H1 (cell line): ENCODE results near the gene FAM149B1. TPM values are rescaled to one million over a fixed set of nuclear protein-coding genes. Genes with fewer than 3 reads are reported as not detected.

ENCODE experiments used
- CTCF ChIA-PET: fragments of 300-600 bp; sonication (Branson Sonifier 250); formaldehyde crosslinking; loops from one replicate; lab custom pipeline; 2021; ENCODE audit not compliant: partially characterized antibody; lab: Charles Lee
- POLR2A ChIA-PET: fragments of 300-600 bp; sonication (Branson Sonifier 250); formaldehyde crosslinking; loops from one replicate; lab custom pipeline; 2021; ENCODE audit warnings: inconsistent platforms; ENCODE audit not compliant: partially characterized antibody; lab: Charles Lee
- DNase-seq, 2 experiments: peaks; one replicate each; pipeline versions ENCODE4 v3.0.0 to v3.0.0-alpha.2; 2010 to 2022; ENCODE audit warnings: low spot score in 2 of 2, low read depth in 1 of 2, mixed read lengths in 1 of 2
- FAIRE-seq: peaks from 2 replicates; lab custom pipeline; 2011; peaks lifted over from hg19 to GRCh38; lab: Jason Lieb, UNC
- H2AFZ ChIP-seq: 2 replicates; pipeline ENCODE4 v1.8.1; 2012; ENCODE audit warnings: low read length, inconsistent platforms
- H2AK5ac ChIP-seq: 2 replicates; pipeline ENCODE4 v1.6.1; 2013; ENCODE audit warnings: low read depth, low read length
- H2BK120ac ChIP-seq: replicated peaks from 2 replicates; pipeline ENCODE3; 2013; ENCODE audit warnings: low read depth, low read length, inconsistent platforms
- H2BK12ac ChIP-seq: 2 replicates; pipeline ENCODE4 v1.6.1; 2013; ENCODE audit warnings: low read depth, low read length
- H2BK15ac ChIP-seq: 2 replicates; pipeline ENCODE4 v1.6.1; 2013; ENCODE audit warnings: low read length
- H2BK20ac ChIP-seq: 2 replicates; pipeline ENCODE4 v1.6.1; 2013; ENCODE audit warnings: low read length
- H2BK5ac ChIP-seq: 2 replicates; pipeline ENCODE4 v1.6.1; 2013; ENCODE audit warnings: low read depth, low read length
- H3K14ac ChIP-seq: 2 replicates; pipeline ENCODE4 v1.6.1; 2013; ENCODE audit warnings: inconsistent platforms; ENCODE audit not compliant: insufficient read length
- H3K18ac ChIP-seq: 2 replicates; pipeline ENCODE4 v1.6.1; 2013; ENCODE audit warnings: low read length; ENCODE audit errors: extremely low read depth
- H3K23ac ChIP-seq: 2 replicates; pipeline ENCODE4 v1.6.1; 2013; ENCODE audit warnings: inconsistent platforms; ENCODE audit not compliant: insufficient read length
- H3K23me2 ChIP-seq: 2 replicates; pipeline ENCODE4 v1.6.1; 2013; ENCODE audit warnings: low read depth, low read length
- H3K27ac ChIP-seq: 2 replicates; pipeline ENCODE4 v1.6.1; 2011; ENCODE audit warnings: low read depth, low read length, inconsistent platforms
- H3K27me3 ChIP-seq, 4 experiments: replicated peaks in 1 of 4; 1 replicate in 1 of 4; 2 replicates in 3 of 4; pipeline versions ENCODE4 v1.6.1 to v1.8.1; 2011 to 2013; ENCODE audit warnings: low read length in 3 of 4, mild to moderate bottlenecking in 3 of 4, inconsistent platforms in 2 of 4, mixed read lengths in 2 of 4, moderate library complexity in 1 of 4; ENCODE audit not compliant: control insufficient read depth in 3 of 4, insufficient read depth in 3 of 4; ENCODE audit errors: extremely low read depth in 1 of 4
- H3K36me3 ChIP-seq, 4 experiments: 2 replicates each; pipeline versions ENCODE4 v1.6.1 to v1.8.1; 2011 to 2013; ENCODE audit warnings: mild to moderate bottlenecking in 4 of 4, low read length in 3 of 4, moderate library complexity in 2 of 4, control low read depth in 1 of 4, inconsistent platforms in 1 of 4; ENCODE audit not compliant: insufficient read depth in 4 of 4, control insufficient read depth in 2 of 4
- H3K4ac ChIP-seq: replicated peaks from 2 replicates; pipeline ENCODE3; 2013; ENCODE audit warnings: low read length, low read depth, mixed read lengths, inconsistent platforms; ENCODE audit not compliant: insufficient read length
- H3K4me1 ChIP-seq, 4 experiments: replicated peaks in 1 of 4; 1 replicate in 1 of 4; 2 replicates in 3 of 4; pipeline versions ENCODE4 v1.6.1 to v1.8.1; 2011 to 2013; ENCODE audit warnings: low read length in 3 of 4, inconsistent platforms in 2 of 4, mixed read lengths in 1 of 4; ENCODE audit not compliant: insufficient read depth in 4 of 4, control insufficient read depth in 3 of 4
- H3K4me2 ChIP-seq, 2 experiments: 2 replicates each; pipeline versions ENCODE4 v1.6.1 to v1.8.1; 2011 to 2013; ENCODE audit warnings: low read depth in 2 of 2, low read length in 2 of 2, control low read depth in 1 of 2, inconsistent platforms in 1 of 2, mild to moderate bottlenecking in 1 of 2; ENCODE audit not compliant: insufficient read depth in 1 of 2
- H3K4me3 ChIP-seq, 4 experiments: fragments of 200-600, 300-600 bp in 1 of 4; sonication (generic), shearing (Covaris generic), sonication (Bioruptor Twin) in 1 of 4; 2 replicates each; pipeline versions ENCODE4 v1.5.1 to v1.8.1; 2011 to 2016; ENCODE audit warnings: low read length in 4 of 4, low read depth in 3 of 4, control low read depth in 2 of 4, inconsistent platforms in 2 of 4, mild to moderate bottlenecking in 2 of 4, mixed read lengths in 1 of 4, moderate library complexity in 1 of 4; ENCODE audit not compliant: insufficient read depth in 2 of 4; ENCODE audit errors: extremely low read depth in 1 of 4
- H3K56ac ChIP-seq: replicated peaks from 2 replicates; pipeline ENCODE3; 2013; ENCODE audit warnings: low read depth, mild to moderate bottlenecking, mixed read lengths, low read length, inconsistent platforms; ENCODE audit not compliant: insufficient read length
- H3K79me1 ChIP-seq: 2 replicates; pipeline ENCODE4 v1.6.1; 2013; ENCODE audit warnings: low read depth, low read length, control low read depth
- H3K79me2 ChIP-seq, 2 experiments: 2 replicates each; pipeline versions ENCODE4 v1.6.1 to v1.8.1; 2012 to 2013; ENCODE audit warnings: low read length in 2 of 2, mild to moderate bottlenecking in 2 of 2, inconsistent platforms in 1 of 2; ENCODE audit not compliant: insufficient read depth in 2 of 2, control insufficient read depth in 1 of 2
- H3K9ac ChIP-seq, 4 experiments: replicated peaks in 1 of 4; 1 replicate in 1 of 4; 2 replicates in 3 of 4; pipeline versions ENCODE4 v1.6.1 to v1.8.1; 2011 to 2013; ENCODE audit warnings: low read depth in 3 of 4, low read length in 3 of 4, control low read depth in 2 of 4, mild to moderate bottlenecking in 2 of 4, moderate library complexity in 2 of 4, inconsistent platforms in 1 of 4; ENCODE audit errors: extremely low read depth in 1 of 4
- H3K9me3 ChIP-seq, 2 experiments: 2 replicates each; pipeline versions ENCODE4 v1.6.1 to v1.8.1; 2012 to 2013; ENCODE audit warnings: mild to moderate bottlenecking in 2 of 2, moderate library complexity in 2 of 2, control low read depth in 1 of 2, inconsistent platforms in 1 of 2, low read depth in 1 of 2, low read length in 1 of 2, mixed read lengths in 1 of 2; ENCODE audit not compliant: insufficient read depth in 2 of 2
- H4K20me1 ChIP-seq, 2 experiments: replicated peaks in 1 of 2; 2 replicates each; pipeline versions ENCODE3 to v1.8.1; 2011 to 2013; ENCODE audit warnings: inconsistent platforms in 2 of 2, low read length in 2 of 2, mild to moderate bottlenecking in 1 of 2; ENCODE audit not compliant: insufficient read depth in 2 of 2, control insufficient read depth in 1 of 2
- H4K5ac ChIP-seq: 2 replicates; pipeline ENCODE4 v1.6.1; 2013; ENCODE audit warnings: low read length, low read depth, mixed read lengths, inconsistent platforms; ENCODE audit not compliant: insufficient read length
- H4K8ac ChIP-seq: 2 replicates; pipeline ENCODE4 v1.8.0; 2013; ENCODE audit warnings: mild to moderate bottlenecking, moderate library complexity, low read length, inconsistent platforms; ENCODE audit not compliant: insufficient read depth; ENCODE audit errors: extremely low read depth
- H4K91ac ChIP-seq: replicated peaks from 2 replicates; pipeline ENCODE3; 2013; ENCODE audit warnings: low read length, mixed read lengths, inconsistent platforms; ENCODE audit not compliant: insufficient read length
- BCL11A ChIP-seq, 2 experiments: IDR thresholded peaks; one replicate each; pipeline ENCODE4 v1.6.1; 2011; ENCODE audit warnings: low read depth in 2 of 2, low read length in 2 of 2, mild to moderate bottlenecking in 2 of 2
- TAF7 ChIP-seq: optimal IDR thresholded peaks from 2 replicates; pipeline ENCODE3; 2011; ENCODE audit warnings: low read depth, mild to moderate bottlenecking, inconsistent platforms, low read length, moderate library complexity, borderline replicate concordance
- WGBS, 2 experiments: shearing (Covaris generic) in 1 of 2; methylation state at CpG; one replicate each; pipeline versions ENCODE4 v1.1.6 to v1.1.7; 2013 to 2015; ENCODE audit warnings: low lambda C conversion rate in 2 of 2, mixed read lengths in 2 of 2, inconsistent platforms in 1 of 2, low coverage in 1 of 2, missing lambda C conversion rate in 1 of 2; ENCODE audit not compliant: insufficient replicate concordance in 2 of 2, insufficient coverage in 1 of 2, insufficient read length in 1 of 2; ENCODE audit errors: extremely low coverage in 1 of 2, missing lambda C conversion rate in 1 of 2; 5-methylcytosine and 5-hydroxymethylcytosine counted together
- long read RNA-seq, 2 experiments: library from RNA in 1 of 2; library from capped mRNA in 1 of 2; stranded (forward); transcript quantifications; one replicate each; pipeline ENCODE4 v2.0.0, GENCODE V29; 2021; ENCODE audit warnings: inconsistent platforms in 1 of 2
- polyA minus RNA-seq, 3 experiments: library from RNA; depleted of rRNA, polyadenylated mRNA; stranded (reverse); fragments of >200 nt; gene quantifications; 1 replicate in 2 of 3; 2 replicates in 1 of 3; pipeline ENCODE4 v1.2.3, GENCODE V29; 2011
- polyA plus RNA-seq, 7 experiments: library from polyadenylated mRNA; depleted of rRNA in 3 of 7; stranded (reverse) in 5 of 7; unstranded in 2 of 7; fragments of >200 nt in 5 of 7; fragments of 200-250 nt in 2 of 7; gene quantifications; 1 replicate in 5 of 7; 2 replicates in 1 of 7; 4 replicates in 1 of 7; pipeline versions ENCODE4 v1.2.1 to v1.2.3, GENCODE V29; 2011 to 2013; ENCODE audit warnings: missing spikeins in 2 of 7, mixed read lengths in 2 of 7
- total RNA-seq: library from RNA; stranded (reverse); fragmentation: NEBNext Ultra II Directional; extraction: Animal tissue kit (Norgen Biotek cat#: 25700); gene quantifications from 2 replicates; pipeline ENCODE4 v1.2.1, GENCODE V29; 2021
- TF ChIP-seq, protein P1 (sequence below): IDR thresholded peaks from 2 replicates; pipeline ENCODE4 v1.6.1; 2011; ENCODE audit warnings: low read length, improper control_type of control experiment
- TF ChIP-seq, protein P2 (sequence below): IDR thresholded peaks from 2 replicates; pipeline ENCODE4 v1.6.1; 2012; ENCODE audit warnings: inconsistent platforms
- TF ChIP-seq, protein P3 (sequence below): IDR thresholded peaks from 2 replicates; pipeline ENCODE4 v1.6.1; 2012; ENCODE audit warnings: inconsistent platforms

Gene FAM149B1
- total RNA-seq (16.8 TPM in 2 replicates), polyA plus RNA-seq (2011; rRNA removed) (20.3 and 21.9 TPM in 2 replicates), polyA minus RNA-seq (2011; rRNA and poly(A)+ RNA removed) (20.9 and 22.8 TPM in 2 replicates)
- polyA plus RNA-seq (2011; cell fraction: cytosol; rRNA removed) = 23.9 TPM
- polyA plus RNA-seq (2011; cell fraction: nucleus; rRNA removed) = 19.2 TPM
- polyA plus RNA-seq (2012, experiment 1 of 2) = 15.6 to 22.4 TPM (median 18.1 TPM) in 4 replicates
- polyA plus RNA-seq (2012, experiment 2 of 2) = 3.6 TPM
- 21.5 TPM for polyA plus RNA-seq (2013, experiment 1 of 2)
- polyA plus RNA-seq (2013, experiment 2 of 2) = 21.9 TPM
- 5.0 TPM for polyA minus RNA-seq (2011; cell fraction: cytosol; rRNA and poly(A)+ RNA removed)
- polyA minus RNA-seq (2011; cell fraction: nucleus; rRNA and poly(A)+ RNA removed) = 15.4 TPM
- long read RNA-seq, experiment 1, partial matches to known transcripts = 4 of 11 reads
- long read RNA-seq, experiment 1, other reads (novel, unspliced or antisense) = 7 of 11 reads
- long read RNA-seq, experiment 2, partial matches to known transcripts = 0 of 2 reads
- long read RNA-seq, experiment 2, other reads (novel, unspliced or antisense) = 2 of 2 reads

DNA sequence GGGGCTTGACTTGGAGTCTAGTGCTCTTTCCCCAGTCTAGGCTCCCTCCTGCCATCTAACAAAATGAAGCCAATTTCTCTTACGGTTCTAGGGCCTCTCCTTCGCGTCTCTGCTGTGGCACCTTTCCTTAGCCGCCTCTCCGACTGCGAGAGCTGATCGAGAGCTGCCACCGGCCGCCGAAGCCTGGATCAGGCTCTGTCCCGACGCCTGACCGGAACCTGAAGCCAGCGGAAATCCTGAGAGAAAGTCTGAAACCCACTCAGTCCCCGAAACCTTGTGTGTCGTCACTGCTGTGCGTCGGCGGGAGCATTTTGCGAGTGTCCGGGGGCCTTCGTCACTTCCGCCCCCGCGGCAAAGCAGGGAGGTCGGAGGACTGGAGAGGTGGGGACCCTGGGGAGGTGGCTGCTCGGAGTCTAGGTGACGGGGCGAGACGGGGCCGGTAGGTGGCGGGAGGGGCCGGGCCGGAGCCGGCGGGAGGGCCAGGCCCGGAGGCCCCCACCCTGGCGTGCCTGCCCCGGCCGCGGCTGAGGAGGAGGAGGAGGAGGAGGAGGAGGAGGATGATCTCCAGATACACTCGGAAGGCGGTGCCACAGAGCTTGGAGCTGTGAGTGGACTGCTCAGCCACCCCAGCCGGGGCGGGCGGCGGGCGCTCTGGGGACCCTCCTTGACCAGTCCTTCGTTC is at the start of gene FAM149B1, which contains the start of gene ECD:
Gene FAM149B1 (plus strand): TSS at position 337 of the 682 bp plus-strand sequence. CDS start 221 bp downstream, at position 558.
Gene ECD (minus strand): TSS at position 226 of the 682 bp plus-strand sequence. CDS start 4,071 bp downstream, outside the sequence.
- H3K14ac ChIP-seq = no peak within 1 kb of the TSS
- ChIA-PET CTCF (interaction anchor here (0.6 to 3.3 kb wide), 4 partner anchors 9 to 40 kb away, joined by 3 to 11 read pairs (median 4); no protein-coding TSS in a partner anchor), POLR2A (interaction anchor here (1.0 to 2.3 kb wide), 7 partner anchors 9 to 79 kb away, joined by 3 to 10 read pairs (median 3); partner anchors contain the start of genes DNAJC9, NUDT13 and P4HA1)
- H4K5ac ChIP-seq = peak within 1 kb of the TSS; percentile 63
- H3K36me3 ChIP-seq = peaks cover 0 to 9% (median 6%) of the 10 kb centered on the region in 4 experiments; a peak in 6 of 8 replicates
- peaks cover 0 to 2% of the 10 kb centered on the region in 2 experiments for H4K20me1 ChIP-seq
- no peak within 1 kb of the TSS for H2BK120ac ChIP-seq
- peak within 1 kb of the TSS; percentile 76 for H2BK5ac ChIP-seq
- H3K79me1 ChIP-seq = peaks cover 3% of the 10 kb centered on the region; the same call in 1 of the 2 replicates
- H3K4me1 ChIP-seq = no peaks in the 10 kb centered on the region; a peak in 2 of 7 replicates
- peak within 1 kb of the TSS; percentile 68; the same call in 1 of the 2 replicates for H2AFZ ChIP-seq
- peak within 1 kb of the TSS; percentile 56 for H3K56ac ChIP-seq
- H3K27ac ChIP-seq = peak within 1 kb of the TSS; percentile 85
- H3K4me3 ChIP-seq = peak within 1 kb of the TSS; percentile 88 to 99 (median 94)
- H3K4ac ChIP-seq = no peak within 1 kb of the TSS
- DNase-seq (peak; percentile 79 to 97), FAIRE-seq (peak; percentile 48)
- H4K91ac ChIP-seq = no peak within 1 kb of the TSS
- H2BK12ac ChIP-seq = no peak within 1 kb of the TSS
- H3K23me2 ChIP-seq = no peaks in the 10 kb centered on the region; the same call in 1 of the 2 replicates
- H3K23ac ChIP-seq = no peak within 1 kb of the TSS
- no peaks in the 10 kb centered on the region for H3K27me3 ChIP-seq
- H3K79me2 ChIP-seq = peaks cover 5 to 48% of the 10 kb centered on the region in 2 experiments
- no peak within 1 kb of the TSS for H2BK20ac ChIP-seq
- peak within 1 kb of the TSS; percentile 98; the same call in 1 of the 2 replicates for H4K8ac ChIP-seq
- WGBS, 2 experiments = 2% methylated on average over 36 of the region's 49 CpGs; no CpG with 5 or more reads in 1 of the 2 experiments
- H3K9me3 ChIP-seq = no peaks in the 10 kb centered on the region; a peak in 1 of 4 replicates
- H3K9ac ChIP-seq = peak within 1 kb of the TSS; percentile 68 to 94 (median 92)
- H2BK15ac ChIP-seq = no peak within 1 kb of the TSS
- no peak within 1 kb of the TSS for H3K18ac ChIP-seq
- peak within 1 kb of the TSS; percentile 70 to 77 for H3K4me2 ChIP-seq
- no peak within 1 kb of the TSS for H2AK5ac ChIP-seq
- TF ChIP-seq, protein P1, sequence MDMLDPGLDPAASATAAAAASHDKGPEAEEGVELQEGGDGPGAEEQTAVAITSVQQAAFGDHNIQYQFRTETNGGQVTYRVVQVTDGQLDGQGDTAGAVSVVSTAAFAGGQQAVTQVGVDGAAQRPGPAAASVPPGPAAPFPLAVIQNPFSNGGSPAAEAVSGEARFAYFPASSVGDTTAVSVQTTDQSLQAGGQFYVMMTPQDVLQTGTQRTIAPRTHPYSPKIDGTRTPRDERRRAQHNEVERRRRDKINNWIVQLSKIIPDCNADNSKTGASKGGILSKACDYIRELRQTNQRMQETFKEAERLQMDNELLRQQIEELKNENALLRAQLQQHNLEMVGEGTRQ = 0 out of 2 replicates have a peak, but pooled peaks have one; percentile 9
- TF ChIP-seq, protein P2, sequence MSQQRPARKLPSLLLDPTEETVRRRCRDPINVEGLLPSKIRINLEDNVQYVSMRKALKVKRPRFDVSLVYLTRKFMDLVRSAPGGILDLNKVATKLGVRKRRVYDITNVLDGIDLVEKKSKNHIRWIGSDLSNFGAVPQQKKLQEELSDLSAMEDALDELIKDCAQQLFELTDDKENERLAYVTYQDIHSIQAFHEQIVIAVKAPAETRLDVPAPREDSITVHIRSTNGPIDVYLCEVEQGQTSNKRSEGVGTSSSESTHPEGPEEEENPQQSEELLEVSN = 0 out of 2 replicates have a peak, but pooled peaks have one; percentile 6
- TF ChIP-seq, protein P3, sequence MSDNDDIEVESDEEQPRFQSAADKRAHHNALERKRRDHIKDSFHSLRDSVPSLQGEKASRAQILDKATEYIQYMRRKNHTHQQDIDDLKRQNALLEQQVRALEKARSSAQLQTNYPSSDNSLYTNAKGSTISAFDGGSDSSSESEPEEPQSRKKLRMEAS = no peak
- TF ChIP-seq TAF7 = peak; percentile 80
- TF ChIP-seq BCL11A (IDR thresholded peaks at IDR 0.05; ENCODE audit: low read depth in 2 of 2, low read length in 2 of 2) = no peak
